Measurements from ENCODE around the gene ZMYND11. TPM values are rescaled to one million over a fixed set of nuclear protein-coding genes. Genes with fewer than 3 reads are reported as not detected.

Gene ZMYND11
- total and polyA plus RNA-seq, 11 donors = 22.7 to 96.6 (median 73.3) TPM

DNA sequence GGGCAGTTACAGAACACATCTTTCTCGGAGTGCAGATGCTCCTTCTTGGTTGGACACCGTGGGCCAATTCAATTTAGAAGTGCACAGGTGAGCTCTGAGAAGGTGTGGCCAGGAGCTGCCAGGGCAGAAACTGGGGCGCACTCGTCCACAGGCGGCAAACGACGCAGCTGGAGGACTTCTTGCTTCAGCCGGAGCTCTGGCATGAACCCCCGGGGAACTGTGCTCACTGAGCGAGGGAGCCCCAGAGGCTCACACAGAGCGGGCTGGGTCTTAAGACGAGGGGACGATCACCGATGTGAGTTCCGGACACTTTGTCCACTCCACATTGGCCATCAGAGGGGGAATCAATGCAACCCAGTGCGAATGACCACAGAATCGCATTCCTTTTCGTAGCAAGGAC lies 140.4 kb downstream of the ZMYND11 start:
- H3K36me3 ChIP-seq = peaks cover 0 to 51% (median 30%) of the 10 kb centered on the region in 9 donors
- TF ChIP-seq, protein P1, sequence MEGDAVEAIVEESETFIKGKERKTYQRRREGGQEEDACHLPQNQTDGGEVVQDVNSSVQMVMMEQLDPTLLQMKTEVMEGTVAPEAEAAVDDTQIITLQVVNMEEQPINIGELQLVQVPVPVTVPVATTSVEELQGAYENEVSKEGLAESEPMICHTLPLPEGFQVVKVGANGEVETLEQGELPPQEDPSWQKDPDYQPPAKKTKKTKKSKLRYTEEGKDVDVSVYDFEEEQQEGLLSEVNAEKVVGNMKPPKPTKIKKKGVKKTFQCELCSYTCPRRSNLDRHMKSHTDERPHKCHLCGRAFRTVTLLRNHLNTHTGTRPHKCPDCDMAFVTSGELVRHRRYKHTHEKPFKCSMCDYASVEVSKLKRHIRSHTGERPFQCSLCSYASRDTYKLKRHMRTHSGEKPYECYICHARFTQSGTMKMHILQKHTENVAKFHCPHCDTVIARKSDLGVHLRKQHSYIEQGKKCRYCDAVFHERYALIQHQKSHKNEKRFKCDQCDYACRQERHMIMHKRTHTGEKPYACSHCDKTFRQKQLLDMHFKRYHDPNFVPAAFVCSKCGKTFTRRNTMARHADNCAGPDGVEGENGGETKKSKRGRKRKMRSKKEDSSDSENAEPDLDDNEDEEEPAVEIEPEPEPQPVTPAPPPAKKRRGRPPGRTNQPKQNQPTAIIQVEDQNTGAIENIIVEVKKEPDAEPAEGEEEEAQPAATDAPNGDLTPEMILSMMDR (IDR thresholded peaks at IDR 0.05) = no peak
- no peak for TF ChIP-seq POLR2A (IDR thresholded peaks at IDR 0.05)
- intact Hi-C loops (cut with DNase I) = no loop called here

DNA sequence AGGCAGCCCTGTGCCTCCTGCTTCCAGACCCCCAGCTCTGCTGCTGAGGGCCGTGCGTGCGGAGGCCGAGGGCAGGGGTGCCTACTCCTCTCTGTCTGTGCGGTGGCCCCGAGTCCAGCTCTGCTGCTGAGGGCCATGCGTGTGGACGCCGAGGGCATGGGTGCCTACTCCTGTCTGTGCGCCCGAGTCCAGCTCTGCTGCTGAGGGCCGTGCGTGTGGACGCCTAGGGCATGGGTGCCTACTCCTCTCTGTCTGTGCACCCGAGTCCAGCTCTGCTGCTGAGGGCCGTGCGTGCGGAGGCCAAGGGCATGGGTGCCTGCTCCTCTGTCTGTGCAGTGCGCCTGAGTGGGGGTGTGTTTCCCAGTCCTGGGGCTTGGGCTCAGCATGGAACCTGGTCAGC lies 142.7 kb downstream of the ZMYND11 start:
- peaks cover 0 to 74% (median 51%) of the 10 kb centered on the region in 9 donors for H3K36me3 ChIP-seq
- no peaks in the 10 kb centered on the region for H3K27me3 ChIP-seq
- ATAC-seq (peak in 2 of 4 donors; percentile 6 to 24), DNase-seq (no peak)
- no peak overlapping the region for H3K27ac ChIP-seq
- TF ChIP-seq POLR2A (IDR thresholded peaks at IDR 0.05) = no peak
- TF ChIP-seq, protein P1 (IDR thresholded peaks at IDR 0.05) = no peak
- intact Hi-C loops (cut with DNase I) = no loop called here
- no peak overlapping the region for H3K4me3 ChIP-seq
- peaks cover 0 to 26% (median 2%) of the 10 kb centered on the region in 12 donors for H3K4me1 ChIP-seq
- H3K9me3 ChIP-seq = no peaks in the 10 kb centered on the region
- 97 to 98% (median 97%) methylated on average over 7 to 19 of the region's 19 CpGs for WGBS, 4 donors

More for the DNA sequence above, 140.4 kb downstream of the ZMYND11 start:
- H3K9me3 ChIP-seq = no peaks in the 10 kb centered on the region
- no peak overlapping the region for H3K27ac ChIP-seq
- no peaks in the 10 kb centered on the region for H3K27me3 ChIP-seq
- H3K4me3 ChIP-seq = no peak overlapping the region
- 93 to 98% (median 95%) methylated on average over 18 of the region's 18 CpGs for WGBS, 4 donors
- DNase-seq (no peak), ATAC-seq (no peak)
- H3K4me1 ChIP-seq = peaks cover 0 to 16% (median 2%) of the 10 kb centered on the region in 12 donors

DNA sequence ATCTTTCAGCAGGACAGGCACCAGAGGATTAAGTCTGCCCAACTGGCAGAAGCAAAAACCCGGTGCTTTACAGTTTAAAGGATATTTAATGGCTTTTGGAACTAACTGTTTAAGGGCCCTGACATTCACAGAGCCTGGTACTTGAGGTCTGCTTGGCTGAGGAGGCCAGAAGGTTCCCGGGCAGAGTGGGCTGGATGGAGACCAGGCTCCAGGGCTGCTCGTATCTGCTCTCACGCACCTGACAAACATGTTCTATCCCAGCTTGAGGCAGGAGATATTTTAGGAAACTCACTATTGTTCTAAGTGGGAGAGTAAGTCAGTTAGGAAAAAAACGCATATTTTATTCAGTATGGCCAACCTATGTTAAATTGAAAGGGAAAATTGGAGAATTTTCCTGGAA lies 143.5 kb downstream of the ZMYND11 start:
- DNase-seq (no peak), ATAC-seq (peak; percentile 52 to 83 (median 67))
- TF ChIP-seq POLR2A (IDR thresholded peaks at IDR 0.05) = no peak
- TF ChIP-seq, protein P1 (IDR thresholded peaks at IDR 0.05) = no peak
- Histone ChIP-seq H3K27ac (peak overlapping the region in 2 of 12 donors; percentile 4 to 54), H3K4me3 (no peak overlapping the region), H3K36me3 (peaks cover 0 to 81% (median 57%) of the 10 kb centered on the region in 9 donors), H3K9me3 (no peaks in the 10 kb centered on the region), H3K27me3 (no peaks in the 10 kb centered on the region), H3K4me1 (peaks cover 0 to 26% (median 2%) of the 10 kb centered on the region in 12 donors)
- WGBS, 4 donors = 54 to 77% (median 65%) methylated on average over 5 of the region's 5 CpGs
- intact Hi-C loops (cut with DNase I) = no loop called here

DNA sequence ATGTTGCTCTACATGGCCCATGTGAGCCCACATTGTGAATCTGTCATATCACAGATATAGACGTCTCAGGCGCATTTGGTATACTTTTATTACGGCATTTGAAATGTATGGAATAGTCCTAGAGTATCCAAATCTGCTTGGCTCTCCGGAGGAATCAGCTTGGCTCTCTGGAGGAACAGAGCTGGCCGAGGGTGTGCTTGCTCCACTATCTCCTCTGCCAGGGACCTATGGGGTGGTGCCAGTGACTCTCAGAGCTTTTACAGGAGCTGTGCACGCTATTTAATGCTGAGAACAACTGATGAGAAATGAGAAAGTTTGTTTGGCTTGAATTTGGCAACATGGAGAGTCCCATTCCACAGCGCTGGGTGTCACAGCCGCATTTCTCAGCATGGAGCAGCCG lies 144.0 kb downstream of the ZMYND11 start:
- Histone ChIP-seq H3K4me3 (no peak overlapping the region), H3K9me3 (no peaks in the 10 kb centered on the region), H3K36me3 (peaks cover 0 to 86% (median 61%) of the 10 kb centered on the region in 9 donors), H3K27me3 (no peaks in the 10 kb centered on the region), H3K27ac (peak overlapping the region in 3 of 12 donors; percentile 4 to 54 (median 25)), H3K4me1 (peaks cover 0 to 26% (median 2%) of the 10 kb centered on the region in 12 donors)
- no peak for DNase-seq
- intact Hi-C loops (cut with DNase I) = no loop called here
- TF ChIP-seq POLR2A (IDR thresholded peaks at IDR 0.05) = no peak
- TF ChIP-seq, protein P1 (IDR thresholded peaks at IDR 0.05) = no peak
- ATAC-seq = peak in 3 of 4 donors; percentile 59 to 67 (median 62)
- 70 to 83% (median 75%) methylated on average over 9 of the region's 9 CpGs for WGBS, 4 donors
